M059J (cell line): Measurements from ENCODE around the gene CROCC2. TPM values are rescaled to one million over a fixed set of nuclear protein-coding genes. Genes with fewer than 3 reads are reported as not detected.

Source experiments
- DNase-seq: peaks from one replicate; pipeline ENCODE4 v3.0.0-alpha.2; 2012; ENCODE audit warnings: low read depth
- total RNA-seq: library from RNA; depleted of rRNA; stranded (reverse); fragments of >200 nt; shearing (Covaris generic); gene quantifications from 2 replicates; pipeline ENCODE4 v1.2.3, GENCODE V29; 2014

CROCC2 gene
- total RNA-seq, 1 experiment from 2014 or later, result not detected

DNA sequence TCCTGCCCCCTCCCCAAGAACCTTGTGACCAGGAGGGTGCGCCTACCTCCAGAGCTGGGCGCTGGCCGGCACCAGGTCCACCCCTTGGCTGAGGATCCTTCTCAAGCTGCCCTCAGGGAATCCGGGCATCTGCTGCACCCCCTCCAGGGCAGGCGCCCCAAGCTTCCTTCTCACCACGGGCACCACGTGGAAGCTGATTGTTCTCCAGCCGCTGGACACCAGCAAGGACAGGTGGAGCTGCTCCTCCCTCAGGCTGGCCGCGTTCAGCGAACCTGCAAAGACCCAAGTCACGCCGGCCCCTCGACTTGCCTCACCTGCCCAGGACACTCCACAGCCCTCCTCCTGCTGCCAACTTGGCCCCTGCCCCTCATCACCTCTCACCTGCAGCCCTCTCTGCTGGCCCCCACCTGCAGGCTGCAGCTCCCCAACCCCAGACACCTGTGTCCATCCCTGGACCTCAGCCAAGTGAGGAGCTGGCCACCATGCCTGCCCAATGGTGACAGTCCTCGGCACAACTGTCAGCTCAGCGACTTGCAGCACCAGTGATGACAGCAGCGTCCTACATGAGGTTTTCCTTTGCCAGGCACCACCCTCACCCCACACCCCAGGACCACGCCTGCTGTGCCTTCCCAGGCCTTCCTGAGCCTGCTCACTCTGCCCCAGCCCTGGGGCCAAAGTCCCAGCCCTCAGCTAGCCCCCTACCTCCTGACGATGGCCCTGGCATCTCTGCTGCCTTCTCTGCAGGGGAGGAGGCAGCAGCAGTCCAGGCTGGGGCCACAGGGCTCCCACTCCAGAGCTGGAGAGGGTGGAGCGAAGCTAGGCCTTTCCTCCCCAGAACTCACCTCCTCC, 14.4 kb upstream of the CROCC2 start:
- DNase-seq, result no peak

DNA sequence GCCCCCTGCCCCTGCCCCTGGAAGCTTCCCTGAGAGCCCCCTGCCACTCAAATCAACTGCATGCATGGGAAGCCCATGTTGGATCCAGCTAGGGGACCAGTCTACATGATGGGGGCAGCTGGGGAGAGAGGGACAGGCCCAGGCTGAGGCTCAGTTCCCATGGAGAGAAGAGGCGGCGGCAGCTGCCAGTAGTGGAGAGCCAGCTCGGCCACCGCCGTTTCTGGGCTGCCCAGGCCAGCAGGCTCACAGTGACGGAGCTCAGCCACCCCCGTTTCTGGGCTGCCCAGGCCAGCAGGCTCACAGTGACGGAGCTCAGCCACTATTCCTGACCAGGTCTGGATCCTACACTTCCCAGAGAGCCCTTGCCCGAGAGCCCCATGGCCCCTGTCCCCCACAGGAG, 13.8 kb upstream of the CROCC2 start:
- DNase-seq, result no peak

DNA sequence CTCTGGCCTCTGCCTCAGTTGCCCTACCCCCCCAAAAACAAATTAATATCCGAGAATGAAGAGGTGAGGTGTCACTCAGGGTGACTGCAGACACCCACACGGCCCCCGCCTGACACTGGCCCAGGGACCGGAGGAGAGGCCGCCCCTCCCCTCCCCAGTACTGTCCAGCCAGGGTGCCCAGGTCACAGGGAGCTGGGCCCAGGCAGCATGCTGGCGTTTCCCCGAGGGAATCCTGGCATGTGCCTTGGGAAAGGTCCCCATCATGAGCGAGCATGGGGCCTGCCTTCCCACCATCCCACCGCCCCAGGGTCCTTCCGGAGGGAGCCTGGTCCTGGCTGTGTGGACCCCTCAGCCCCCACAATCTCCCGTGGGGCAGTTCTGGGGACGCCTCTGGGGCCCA, 13.2 kb upstream of the CROCC2 start:
- DNase-seq, result no peak

DNA sequence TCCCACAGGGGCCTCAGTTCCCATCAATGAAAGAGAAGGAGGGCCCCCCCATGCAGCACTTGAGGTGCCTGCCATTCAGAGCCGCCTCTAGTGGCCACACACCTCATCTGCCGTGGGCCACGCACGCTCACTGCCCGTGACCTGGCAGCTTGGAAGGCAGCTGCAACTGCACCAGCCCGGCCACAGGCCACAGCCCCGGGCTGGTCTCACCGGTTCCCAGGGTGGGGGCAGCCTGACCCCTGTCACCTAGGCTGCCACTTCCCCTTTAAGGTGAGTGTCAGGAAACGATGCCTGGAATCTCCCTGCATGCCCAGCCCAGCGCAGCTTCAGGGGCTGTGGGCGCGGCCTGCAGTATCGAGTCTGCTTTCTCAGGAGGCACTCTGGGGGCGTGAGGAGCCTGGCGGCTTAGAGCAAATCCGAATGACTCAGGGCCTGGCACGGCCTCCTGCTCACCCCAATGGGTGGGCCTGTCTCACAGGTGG, 12.7 kb upstream of the CROCC2 start:
- DNase-seq, result no peak

DNA sequence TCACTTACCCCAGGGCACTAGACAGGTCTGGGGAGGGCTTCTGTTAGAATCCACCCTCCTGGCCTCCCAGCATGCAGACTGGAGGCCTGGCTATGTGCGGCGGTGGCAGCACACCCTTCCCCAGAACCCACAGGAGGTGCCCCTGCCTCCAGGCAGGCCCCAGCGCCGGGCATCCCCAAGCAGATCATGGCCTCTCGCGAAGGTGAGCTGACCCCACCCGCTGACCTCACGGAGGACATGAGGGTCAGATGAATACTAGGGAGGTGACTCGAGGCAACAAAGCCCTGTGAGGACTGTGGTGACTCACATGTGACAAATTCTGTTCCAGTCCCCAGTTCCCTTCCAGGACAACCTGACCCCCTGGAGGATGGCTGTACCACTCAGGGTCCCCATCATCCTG, 12.1 kb upstream of the CROCC2 start:
- no peak for DNase-seq

DNA sequence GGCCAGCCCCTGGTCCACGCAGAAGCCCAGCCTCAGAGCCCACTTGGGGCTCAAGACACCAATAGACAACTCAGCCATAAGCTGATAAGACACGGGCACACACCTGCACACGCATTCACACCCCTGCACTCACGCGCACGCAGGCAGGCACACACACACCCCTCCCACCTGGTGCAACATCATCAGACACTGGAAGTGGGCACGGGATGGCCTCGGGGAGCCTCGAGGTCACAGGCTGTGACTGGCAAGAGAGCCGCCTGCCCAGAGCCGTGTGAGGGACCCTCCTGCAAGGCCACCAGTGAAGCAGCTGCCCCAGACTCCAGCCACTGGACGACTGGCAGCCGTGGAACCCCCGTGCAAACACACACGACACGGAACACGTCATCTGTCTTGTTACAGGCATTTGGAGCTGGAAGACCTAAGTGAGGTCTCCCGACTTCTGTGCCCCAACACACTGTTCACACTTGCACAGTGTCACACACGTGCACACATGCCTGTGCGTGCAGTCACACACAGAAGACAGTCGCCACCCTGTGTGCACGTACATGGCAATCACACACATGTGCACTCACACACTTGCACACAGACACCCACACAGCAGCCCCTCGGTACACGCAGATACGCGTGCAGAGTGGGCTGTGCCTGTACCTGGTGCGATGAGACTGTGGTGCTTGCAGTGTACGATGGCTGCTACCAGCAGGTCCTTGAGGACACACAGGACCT, 11.1 kb upstream of the CROCC2 start:
- DNase-seq, result no peak

DNA sequence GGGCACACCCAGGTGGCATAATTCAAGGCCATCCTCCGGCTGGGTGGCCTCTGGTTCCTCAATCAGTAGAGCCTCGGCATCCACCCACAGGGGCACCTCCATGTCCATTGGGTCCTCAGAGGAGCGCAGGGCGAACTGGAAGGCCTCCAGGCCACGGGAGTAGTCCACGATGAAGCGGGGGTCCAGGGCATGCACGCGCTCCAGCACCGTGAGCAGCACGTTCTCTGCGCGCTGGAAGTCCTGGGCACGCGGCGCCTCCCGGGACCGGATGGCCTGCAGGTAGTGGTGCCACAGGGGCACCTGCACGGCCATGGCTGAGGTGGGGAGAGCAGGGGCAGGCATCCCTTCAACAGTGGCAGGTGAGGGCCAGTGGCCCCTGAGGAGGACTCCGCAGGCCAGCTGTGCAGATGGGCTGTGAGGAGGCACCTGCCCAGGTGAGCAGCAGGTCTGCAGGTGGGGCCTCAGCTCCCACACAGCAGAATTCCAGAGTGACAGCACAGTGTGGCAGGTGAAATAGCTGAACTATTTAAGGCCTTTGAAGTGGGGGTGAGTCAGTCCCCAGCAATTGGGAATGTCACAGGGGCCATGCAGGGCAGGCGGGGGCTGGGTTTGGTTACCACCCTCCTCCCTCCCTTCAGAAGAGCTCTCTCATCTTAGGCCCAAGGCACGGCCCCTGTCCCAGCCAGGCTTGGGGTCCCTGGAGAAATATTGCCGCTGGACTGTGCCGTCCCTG, 10.3 kb upstream of the CROCC2 start, which contains the start of gene MAB21L4:
TSS of gene MAB21L4 (minus strand) at position 501 of the 733 bp plus-strand sequence. CDS start at position 342, 159 bp downstream.
- no peak for DNase-seq

DNA sequence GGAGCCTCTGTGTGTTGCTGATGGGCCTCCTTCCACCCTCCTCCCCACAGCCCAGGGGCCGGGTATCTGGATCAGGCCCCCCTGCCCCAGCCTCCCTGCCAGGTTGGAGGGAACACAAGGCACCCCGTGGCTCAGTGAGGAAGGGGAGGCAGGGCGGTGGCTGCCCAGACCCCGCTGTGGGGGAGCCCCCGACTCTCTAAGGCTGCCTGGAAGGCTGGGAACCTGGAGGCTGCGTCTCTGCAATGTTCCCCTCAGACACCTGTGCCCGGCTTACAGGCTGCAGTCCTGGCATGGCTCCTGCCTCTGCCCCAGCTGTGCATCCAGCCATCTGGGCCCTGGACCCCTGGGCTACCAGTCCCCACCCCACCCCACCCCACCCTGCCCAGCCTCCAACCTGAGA, 9.7 kb upstream of the CROCC2 start:
- no peak for DNase-seq

DNA sequence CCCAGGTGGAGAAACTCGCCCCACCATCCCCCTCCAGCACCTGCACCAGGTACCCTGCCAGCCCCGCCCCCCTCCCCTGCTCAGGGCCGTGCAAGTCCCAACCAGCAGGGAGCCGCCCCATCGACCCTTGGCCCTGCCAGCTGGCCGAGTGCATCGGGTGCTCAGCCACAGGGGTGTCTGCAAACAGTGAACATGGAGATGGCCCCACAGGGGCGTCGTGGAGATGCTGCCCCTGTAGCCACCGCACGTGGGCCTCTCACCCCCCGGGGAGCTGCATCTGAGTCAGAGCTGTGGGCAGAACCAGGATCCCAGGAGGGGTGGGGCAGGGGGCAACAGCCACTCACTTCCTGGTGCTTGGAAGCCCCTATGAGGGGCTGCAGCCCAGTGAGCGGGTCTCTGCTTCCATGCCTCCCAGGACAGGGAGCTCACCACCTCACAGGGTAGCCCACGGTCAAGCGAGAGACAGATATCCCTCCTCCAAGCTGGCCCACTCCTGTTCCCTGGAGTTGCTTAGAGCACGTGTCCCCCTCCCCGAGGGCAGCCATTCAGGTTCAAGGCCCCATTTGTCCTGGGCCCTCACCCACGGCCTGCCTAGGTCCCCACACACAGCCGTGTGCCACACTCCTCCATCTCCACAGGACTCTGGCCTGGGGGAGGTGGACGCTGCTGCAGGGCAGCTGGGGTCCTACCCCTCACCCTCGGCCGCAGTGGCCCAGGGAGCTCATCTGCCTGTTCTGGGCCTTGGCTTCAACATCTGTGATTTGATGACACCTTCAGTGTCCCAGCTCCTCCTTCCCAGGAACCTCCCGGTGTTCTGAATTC, 9.1 kb upstream of the CROCC2 start:
- DNase-seq, result no peak

DNA sequence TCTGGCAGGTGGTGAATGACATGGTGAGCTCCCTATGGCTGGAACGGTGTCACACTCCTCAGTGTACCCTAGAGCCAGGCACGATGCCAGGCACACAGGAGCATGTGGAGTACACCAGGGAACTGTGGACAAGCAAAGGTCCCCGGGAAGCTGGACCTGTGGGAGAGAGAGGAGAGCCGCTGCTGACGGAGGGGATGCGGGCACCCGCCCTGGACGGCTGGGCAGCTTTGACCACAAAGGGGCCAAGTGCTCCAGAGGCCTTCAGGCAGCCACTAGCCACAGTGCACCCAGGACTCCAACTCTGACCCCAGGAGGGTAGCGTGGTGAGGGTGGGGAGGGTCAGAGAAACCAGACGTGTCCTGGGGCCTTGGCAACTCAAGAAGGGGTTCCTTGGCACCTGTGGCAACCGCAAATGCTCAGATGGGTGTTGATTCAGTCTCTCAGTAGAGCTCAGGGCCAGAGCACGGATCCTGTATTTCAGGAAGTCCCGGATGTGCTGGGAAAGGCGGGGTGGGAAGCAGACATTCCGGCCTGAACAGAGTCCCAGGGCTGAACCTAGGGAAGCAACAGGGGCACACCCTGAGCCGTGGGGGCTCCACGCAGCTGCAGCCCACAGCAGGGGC, 7.9 kb upstream of the CROCC2 start:
- no peak for DNase-seq

DNA sequence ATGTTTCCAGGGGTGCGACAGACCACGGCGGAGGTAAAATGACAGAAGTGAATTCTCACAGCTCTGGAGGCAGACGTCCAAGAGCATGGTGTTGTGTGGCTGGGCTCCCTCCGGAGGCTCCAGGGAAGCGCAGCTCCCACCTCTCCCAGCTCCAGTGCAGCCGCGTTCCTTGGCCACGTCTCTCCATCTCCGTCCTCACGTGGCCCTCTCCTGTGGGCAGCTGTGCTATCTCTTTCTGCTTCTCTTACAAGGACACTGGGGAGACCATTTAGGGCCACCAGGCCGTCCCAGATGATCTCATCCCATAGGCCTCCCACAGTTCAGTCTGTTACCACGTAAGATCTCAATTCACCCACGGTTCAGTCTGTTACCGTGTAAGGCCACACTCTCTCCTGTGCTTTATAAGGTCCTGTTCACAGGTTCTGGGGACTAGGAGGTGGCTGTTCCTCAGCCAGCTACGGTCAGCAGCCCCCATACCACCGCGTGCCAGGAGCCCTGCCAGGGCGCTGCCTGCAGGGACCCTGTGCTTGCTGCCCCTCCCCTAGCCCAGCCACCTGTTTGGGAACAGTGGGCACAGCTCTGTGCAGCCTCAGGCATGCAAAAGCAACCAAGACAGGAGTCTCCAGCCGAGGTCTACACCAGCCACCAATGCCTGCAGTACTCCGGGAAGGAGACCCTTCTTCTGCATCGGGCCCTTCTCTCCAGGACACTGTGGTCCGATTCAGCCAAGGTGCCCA, 7.2 kb upstream of the CROCC2 start:
- DNase-seq, result no peak

DNA sequence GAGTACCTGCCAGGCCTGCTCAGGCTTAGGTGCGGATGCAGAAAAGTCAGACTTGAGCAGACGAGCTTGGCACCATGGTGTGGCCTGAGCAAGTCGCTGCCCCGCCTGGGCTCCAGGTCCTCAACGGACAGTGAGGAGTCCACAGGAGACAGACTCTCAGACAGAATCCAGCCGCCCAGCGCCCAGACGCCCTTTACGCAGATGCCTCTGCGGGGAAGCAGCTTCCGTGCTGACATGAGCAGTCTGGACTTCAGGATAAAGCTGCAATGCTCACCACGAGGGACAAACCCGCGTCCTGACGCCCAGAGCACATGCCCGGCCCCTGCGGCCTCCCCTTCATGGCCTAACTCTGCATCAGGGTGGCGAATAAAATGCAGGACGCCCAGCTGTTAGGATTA, 6.7 kb upstream of the CROCC2 start:
- no peak for DNase-seq

DNA sequence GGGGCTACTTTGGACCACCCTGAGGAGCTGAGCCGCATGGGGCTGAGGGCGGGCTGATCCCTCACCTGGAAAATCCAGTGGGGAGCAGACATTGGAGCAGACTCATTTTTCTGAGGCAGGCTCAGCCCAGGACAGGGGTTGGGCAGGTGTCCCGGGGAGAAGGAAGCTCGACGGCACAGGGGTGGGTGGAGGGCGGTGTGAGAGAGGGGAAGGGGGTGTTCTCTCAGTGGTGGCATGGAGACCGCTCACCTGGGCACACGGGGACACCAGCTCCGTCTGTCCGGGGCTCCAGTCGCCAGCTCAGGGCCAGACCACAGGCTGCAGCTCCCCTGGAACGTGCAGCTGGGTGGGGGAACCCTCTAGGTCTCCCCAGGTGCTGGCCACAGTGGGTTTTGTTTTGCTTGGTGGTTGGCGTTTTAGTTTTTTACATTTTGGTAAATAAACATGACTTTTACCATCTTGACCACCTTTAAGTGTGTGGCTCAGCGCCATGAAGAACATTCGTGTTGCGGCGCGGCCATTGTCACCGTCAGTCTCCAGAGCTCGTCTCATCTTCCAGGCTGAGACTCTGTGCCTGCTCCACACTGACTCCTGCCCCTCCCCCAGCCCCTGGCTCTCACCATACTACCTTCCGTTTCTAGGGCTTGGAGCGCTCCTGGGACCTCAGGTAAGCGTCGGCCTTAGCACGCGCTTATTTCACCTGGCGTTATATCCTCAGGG, 5.8 kb upstream of the CROCC2 start:
- DNase-seq, result no peak

DNA sequence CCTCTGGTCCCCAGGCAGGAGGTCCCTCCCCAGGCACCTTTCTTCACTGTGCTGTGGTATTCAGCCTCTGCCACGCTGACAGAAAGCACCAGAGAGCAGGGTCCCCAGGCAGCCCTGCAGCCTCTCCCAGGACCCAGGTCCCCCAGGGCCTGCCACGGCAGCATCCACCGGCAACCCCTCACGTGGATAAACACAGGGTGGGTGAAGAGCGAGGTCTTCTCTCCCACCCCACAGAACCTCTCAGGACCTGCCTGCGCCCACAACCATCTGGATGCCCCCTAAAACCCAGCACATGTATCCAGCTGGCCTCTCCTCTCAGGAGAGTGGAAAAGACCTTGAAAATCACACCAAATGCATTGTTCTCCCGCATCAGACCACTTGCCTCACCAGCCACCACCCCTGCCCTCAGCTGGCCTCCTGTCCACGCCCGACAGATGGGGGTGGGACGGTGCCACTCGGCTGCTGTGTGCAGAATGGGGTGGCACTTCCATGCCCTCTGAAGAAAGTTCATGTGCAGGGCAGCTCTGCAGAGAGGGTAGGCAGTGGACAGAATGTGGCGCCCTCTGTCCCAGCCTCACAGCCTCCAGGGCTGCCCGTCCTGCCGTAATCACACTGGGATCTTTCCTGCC, 4.0 kb upstream of the CROCC2 start:
- DNase-seq, result no peak

DNA sequence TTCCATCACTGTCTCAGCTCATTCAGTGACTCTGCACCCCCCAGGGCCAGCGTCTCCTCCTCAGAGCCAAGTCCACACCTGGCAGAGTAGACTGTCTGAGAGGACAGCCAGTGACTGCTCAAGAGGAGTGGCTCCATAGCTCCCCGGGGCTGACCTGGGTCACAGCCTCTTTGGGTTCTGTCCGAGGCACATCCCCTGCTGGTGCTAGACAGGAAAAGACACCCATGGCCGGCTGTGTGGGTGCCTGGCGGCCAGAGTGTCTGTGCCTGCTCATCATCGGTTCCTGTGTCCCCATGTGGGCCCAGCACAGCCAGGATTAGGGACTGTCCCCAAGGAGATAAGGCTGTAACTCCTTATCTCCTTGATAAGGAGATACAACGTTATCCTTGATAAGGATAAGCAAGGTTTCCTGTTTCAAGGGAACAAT, 3.5 kb upstream of the CROCC2 start:
- DNase-seq, result no peak

DNA sequence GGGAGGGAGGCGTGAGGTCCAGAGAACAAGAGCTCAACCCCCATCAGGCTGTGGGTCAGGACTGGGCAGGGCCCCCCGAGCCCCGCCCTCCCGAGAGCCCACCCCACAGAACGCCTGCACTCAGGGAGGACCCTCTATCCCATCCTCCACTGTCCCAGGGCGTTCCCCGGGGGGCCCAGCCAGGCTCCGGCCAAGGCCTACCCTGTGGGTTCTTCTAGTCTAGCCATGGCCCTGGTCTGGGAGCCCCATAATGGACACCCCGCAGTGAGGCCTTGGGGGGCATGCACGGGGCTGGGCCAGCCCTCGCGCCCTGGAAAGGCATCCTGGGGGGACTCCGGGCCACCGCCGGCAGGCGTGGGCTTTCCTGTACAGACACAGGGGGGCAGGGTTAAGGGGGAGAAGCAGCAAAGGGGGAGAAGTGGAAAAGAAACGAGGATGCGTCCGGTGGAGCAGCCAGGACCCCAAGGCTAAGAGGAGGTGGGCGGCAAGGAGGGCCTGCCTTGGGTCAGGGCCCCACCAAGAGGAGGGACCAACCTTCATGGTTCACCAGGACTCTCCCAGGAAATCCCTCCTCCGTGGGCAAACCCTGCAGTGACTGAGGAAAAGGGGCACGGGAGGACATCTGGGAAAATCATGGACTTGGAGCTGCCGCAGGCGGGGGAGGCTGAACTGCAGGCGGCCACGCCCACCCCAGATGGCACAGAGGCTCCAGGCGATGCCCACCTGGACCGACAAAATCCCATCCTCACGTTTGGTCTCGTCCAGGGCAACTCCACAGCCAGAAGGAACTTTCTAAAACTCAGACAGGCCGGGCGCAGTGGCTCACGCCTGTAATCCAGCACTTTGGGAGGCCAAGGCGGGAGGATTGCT, 2.7 kb upstream of the CROCC2 start:
- DNase-seq, result no peak

DNA sequence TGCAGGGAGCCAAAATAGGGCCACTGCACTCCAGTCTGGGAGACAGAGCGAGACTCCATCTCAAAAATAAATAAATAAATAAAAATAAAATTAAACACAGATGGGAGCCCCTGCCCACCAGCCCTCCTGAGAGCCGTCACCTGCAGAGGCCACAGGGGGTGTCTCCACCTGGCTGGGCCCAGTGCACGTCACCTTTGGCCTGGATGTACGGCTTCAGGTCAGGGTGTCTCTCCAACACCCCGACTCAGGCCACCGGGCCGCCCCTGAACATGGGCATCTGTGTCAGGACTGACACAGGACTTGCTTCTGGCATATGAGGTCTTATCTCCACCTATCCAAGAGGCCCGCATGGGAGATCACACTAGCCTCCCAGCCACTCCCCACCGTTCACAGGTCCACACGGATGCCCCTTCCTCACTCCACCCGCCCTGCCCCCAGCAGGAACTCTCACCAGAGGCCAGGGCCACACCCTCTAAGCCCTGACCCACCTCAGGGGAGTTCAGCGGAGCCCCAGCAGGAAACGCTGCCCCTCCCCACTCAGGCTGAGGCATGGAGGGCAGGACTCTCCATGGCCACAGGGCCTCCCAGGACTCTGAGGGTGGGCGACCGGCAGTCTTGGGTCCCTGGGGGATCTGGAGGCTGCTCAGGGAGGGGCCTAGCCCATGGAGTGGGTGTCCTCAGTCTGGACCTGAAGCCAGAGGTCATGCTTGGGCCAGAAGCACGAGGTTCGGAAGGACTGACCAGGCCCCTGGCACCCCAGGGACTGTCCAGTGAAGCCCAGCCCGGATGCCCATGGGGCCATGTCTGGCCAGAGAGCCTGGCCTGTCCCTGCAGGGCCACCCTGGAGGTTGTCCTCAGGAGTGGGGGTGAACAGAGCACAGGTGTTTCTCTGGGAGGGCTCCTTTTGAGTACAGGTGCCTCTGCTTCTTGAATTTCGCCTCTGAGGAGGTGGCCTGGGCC, 1.6 kb upstream of the CROCC2 start:
- no peak for DNase-seq
